H1 (cell line): ENCODE data around the gene STRN. TPM values are rescaled to one million over a fixed set of nuclear protein-coding genes. Genes with fewer than 3 reads are reported as not detected.

Source experiments
- CTCF ChIA-PET: fragments of 300-600 bp; sonication (Branson Sonifier 250); formaldehyde crosslinking; loops from one replicate; lab custom pipeline; 2021; ENCODE audit not compliant: partially characterized antibody; lab: Charles Lee
- POLR2A ChIA-PET: fragments of 300-600 bp; sonication (Branson Sonifier 250); formaldehyde crosslinking; loops from one replicate; lab custom pipeline; 2021; ENCODE audit warnings: inconsistent platforms; ENCODE audit not compliant: partially characterized antibody; lab: Charles Lee
- DNase-seq, 2 experiments: peaks; one replicate each; pipeline versions ENCODE4 v3.0.0 to v3.0.0-alpha.2; 2010 to 2022; ENCODE audit warnings: low spot score in 2 of 2, low read depth in 1 of 2, mixed read lengths in 1 of 2
- FAIRE-seq: peaks from 2 replicates; lab custom pipeline; 2011; peaks lifted over from hg19 to GRCh38; lab: Jason Lieb, UNC
- H2AFZ ChIP-seq: 2 replicates; pipeline ENCODE4 v1.8.1; 2012; ENCODE audit warnings: low read length, inconsistent platforms
- H2AK5ac ChIP-seq: 2 replicates; pipeline ENCODE4 v1.6.1; 2013; ENCODE audit warnings: low read depth, low read length
- H2BK120ac ChIP-seq: replicated peaks from 2 replicates; pipeline ENCODE3; 2013; ENCODE audit warnings: low read depth, low read length, inconsistent platforms
- H2BK12ac ChIP-seq: 2 replicates; pipeline ENCODE4 v1.6.1; 2013; ENCODE audit warnings: low read depth, low read length
- H2BK15ac ChIP-seq: 2 replicates; pipeline ENCODE4 v1.6.1; 2013; ENCODE audit warnings: low read length
- H2BK20ac ChIP-seq: 2 replicates; pipeline ENCODE4 v1.6.1; 2013; ENCODE audit warnings: low read length
- H2BK5ac ChIP-seq: 2 replicates; pipeline ENCODE4 v1.6.1; 2013; ENCODE audit warnings: low read depth, low read length
- H3K14ac ChIP-seq: 2 replicates; pipeline ENCODE4 v1.6.1; 2013; ENCODE audit warnings: inconsistent platforms; ENCODE audit not compliant: insufficient read length
- H3K18ac ChIP-seq: 2 replicates; pipeline ENCODE4 v1.6.1; 2013; ENCODE audit warnings: low read length; ENCODE audit errors: extremely low read depth
- H3K23ac ChIP-seq: 2 replicates; pipeline ENCODE4 v1.6.1; 2013; ENCODE audit warnings: inconsistent platforms; ENCODE audit not compliant: insufficient read length
- H3K23me2 ChIP-seq: 2 replicates; pipeline ENCODE4 v1.6.1; 2013; ENCODE audit warnings: low read depth, low read length
- H3K27ac ChIP-seq: 2 replicates; pipeline ENCODE4 v1.6.1; 2011; ENCODE audit warnings: low read depth, low read length, inconsistent platforms
- H3K27me3 ChIP-seq, 4 experiments: replicated peaks in 1 of 4; 1 replicate in 1 of 4; 2 replicates in 3 of 4; pipeline versions ENCODE4 v1.6.1 to v1.8.1; 2011 to 2013; ENCODE audit warnings: low read length in 3 of 4, mild to moderate bottlenecking in 3 of 4, inconsistent platforms in 2 of 4, mixed read lengths in 2 of 4, moderate library complexity in 1 of 4; ENCODE audit not compliant: control insufficient read depth in 3 of 4, insufficient read depth in 3 of 4; ENCODE audit errors: extremely low read depth in 1 of 4
- H3K36me3 ChIP-seq, 4 experiments: 2 replicates each; pipeline versions ENCODE4 v1.6.1 to v1.8.1; 2011 to 2013; ENCODE audit warnings: mild to moderate bottlenecking in 4 of 4, low read length in 3 of 4, moderate library complexity in 2 of 4, control low read depth in 1 of 4, inconsistent platforms in 1 of 4; ENCODE audit not compliant: insufficient read depth in 4 of 4, control insufficient read depth in 2 of 4
- H3K4ac ChIP-seq: replicated peaks from 2 replicates; pipeline ENCODE3; 2013; ENCODE audit warnings: low read length, low read depth, mixed read lengths, inconsistent platforms; ENCODE audit not compliant: insufficient read length
- H3K4me1 ChIP-seq, 4 experiments: replicated peaks in 1 of 4; 1 replicate in 1 of 4; 2 replicates in 3 of 4; pipeline versions ENCODE4 v1.6.1 to v1.8.1; 2011 to 2013; ENCODE audit warnings: low read length in 3 of 4, inconsistent platforms in 2 of 4, mixed read lengths in 1 of 4; ENCODE audit not compliant: insufficient read depth in 4 of 4, control insufficient read depth in 3 of 4
- H3K4me2 ChIP-seq, 2 experiments: 2 replicates each; pipeline versions ENCODE4 v1.6.1 to v1.8.1; 2011 to 2013; ENCODE audit warnings: low read depth in 2 of 2, low read length in 2 of 2, control low read depth in 1 of 2, inconsistent platforms in 1 of 2, mild to moderate bottlenecking in 1 of 2; ENCODE audit not compliant: insufficient read depth in 1 of 2
- H3K4me3 ChIP-seq, 4 experiments: fragments of 200-600, 300-600 bp in 1 of 4; sonication (generic), shearing (Covaris generic), sonication (Bioruptor Twin) in 1 of 4; 2 replicates each; pipeline versions ENCODE4 v1.5.1 to v1.8.1; 2011 to 2016; ENCODE audit warnings: low read length in 4 of 4, low read depth in 3 of 4, control low read depth in 2 of 4, inconsistent platforms in 2 of 4, mild to moderate bottlenecking in 2 of 4, mixed read lengths in 1 of 4, moderate library complexity in 1 of 4; ENCODE audit not compliant: insufficient read depth in 2 of 4; ENCODE audit errors: extremely low read depth in 1 of 4
- H3K56ac ChIP-seq: replicated peaks from 2 replicates; pipeline ENCODE3; 2013; ENCODE audit warnings: low read depth, mild to moderate bottlenecking, mixed read lengths, low read length, inconsistent platforms; ENCODE audit not compliant: insufficient read length
- H3K79me1 ChIP-seq: 2 replicates; pipeline ENCODE4 v1.6.1; 2013; ENCODE audit warnings: low read depth, low read length, control low read depth
- H3K79me2 ChIP-seq, 2 experiments: 2 replicates each; pipeline versions ENCODE4 v1.6.1 to v1.8.1; 2012 to 2013; ENCODE audit warnings: low read length in 2 of 2, mild to moderate bottlenecking in 2 of 2, inconsistent platforms in 1 of 2; ENCODE audit not compliant: insufficient read depth in 2 of 2, control insufficient read depth in 1 of 2
- H3K9ac ChIP-seq, 4 experiments: replicated peaks in 1 of 4; 1 replicate in 1 of 4; 2 replicates in 3 of 4; pipeline versions ENCODE4 v1.6.1 to v1.8.1; 2011 to 2013; ENCODE audit warnings: low read depth in 3 of 4, low read length in 3 of 4, control low read depth in 2 of 4, mild to moderate bottlenecking in 2 of 4, moderate library complexity in 2 of 4, inconsistent platforms in 1 of 4; ENCODE audit errors: extremely low read depth in 1 of 4
- H3K9me3 ChIP-seq, 2 experiments: 2 replicates each; pipeline versions ENCODE4 v1.6.1 to v1.8.1; 2012 to 2013; ENCODE audit warnings: mild to moderate bottlenecking in 2 of 2, moderate library complexity in 2 of 2, control low read depth in 1 of 2, inconsistent platforms in 1 of 2, low read depth in 1 of 2, low read length in 1 of 2, mixed read lengths in 1 of 2; ENCODE audit not compliant: insufficient read depth in 2 of 2
- H4K20me1 ChIP-seq, 2 experiments: replicated peaks in 1 of 2; 2 replicates each; pipeline versions ENCODE3 to v1.8.1; 2011 to 2013; ENCODE audit warnings: inconsistent platforms in 2 of 2, low read length in 2 of 2, mild to moderate bottlenecking in 1 of 2; ENCODE audit not compliant: insufficient read depth in 2 of 2, control insufficient read depth in 1 of 2
- H4K5ac ChIP-seq: 2 replicates; pipeline ENCODE4 v1.6.1; 2013; ENCODE audit warnings: low read length, low read depth, mixed read lengths, inconsistent platforms; ENCODE audit not compliant: insufficient read length
- H4K8ac ChIP-seq: 2 replicates; pipeline ENCODE4 v1.8.0; 2013; ENCODE audit warnings: mild to moderate bottlenecking, moderate library complexity, low read length, inconsistent platforms; ENCODE audit not compliant: insufficient read depth; ENCODE audit errors: extremely low read depth
- H4K91ac ChIP-seq: replicated peaks from 2 replicates; pipeline ENCODE3; 2013; ENCODE audit warnings: low read length, mixed read lengths, inconsistent platforms; ENCODE audit not compliant: insufficient read length
- POLR2A ChIP-seq, 2 experiments: IDR thresholded peaks; 1 replicate in 1 of 2; 2 replicates in 1 of 2; pipeline ENCODE4 v1.6.1; 2011; ENCODE audit warnings: low read depth in 2 of 2, low read length in 2 of 2, mild to moderate bottlenecking in 2 of 2; ENCODE audit errors: control extremely low read depth in 1 of 2
- SP2 ChIP-seq: IDR thresholded peaks from 2 replicates; pipeline ENCODE4 v1.6.1; 2012; ENCODE audit warnings: mild to moderate bottlenecking, low read length, inconsistent platforms
- WGBS, 2 experiments: shearing (Covaris generic) in 1 of 2; methylation state at CpG; one replicate each; pipeline versions ENCODE4 v1.1.6 to v1.1.7; 2013 to 2015; ENCODE audit warnings: low lambda C conversion rate in 2 of 2, mixed read lengths in 2 of 2, inconsistent platforms in 1 of 2, low coverage in 1 of 2, missing lambda C conversion rate in 1 of 2; ENCODE audit not compliant: insufficient replicate concordance in 2 of 2, insufficient coverage in 1 of 2, insufficient read length in 1 of 2; ENCODE audit errors: extremely low coverage in 1 of 2, missing lambda C conversion rate in 1 of 2; 5-methylcytosine and 5-hydroxymethylcytosine counted together
- polyA plus RNA-seq, 7 experiments: library from polyadenylated mRNA; depleted of rRNA in 3 of 7; stranded (reverse) in 5 of 7; unstranded in 2 of 7; fragments of >200 nt in 5 of 7; fragments of 200-250 nt in 2 of 7; gene quantifications; 1 replicate in 5 of 7; 2 replicates in 1 of 7; 4 replicates in 1 of 7; pipeline versions ENCODE4 v1.2.1 to v1.2.3, GENCODE V29; 2011 to 2013; ENCODE audit warnings: missing spikeins in 2 of 7, mixed read lengths in 2 of 7
- total RNA-seq: library from RNA; stranded (reverse); fragmentation: NEBNext Ultra II Directional; extraction: Animal tissue kit (Norgen Biotek cat#: 25700); gene quantifications from 2 replicates; pipeline ENCODE4 v1.2.1, GENCODE V29; 2021

STRN gene
- total and polyA plus RNA-seq, 2 of the 8 experiments (the other 6 are each of a cell fraction or from before 2014, with no cell fraction given): 8.3 to 47.0 TPM

GRCh38 chr2:36967236-36967876, 1.0 kb upstream of the STRN start:
- H3K27ac ChIP-seq: no peak overlapping the region
- POLR2A ChIA-PET: interaction anchor here (1.1 to 1.6 kb wide), 2 partner anchors 20 to 29 kb away, joined by 3 to 7 read pairs; no protein-coding TSS in a partner anchor

More at GRCh38 chr2:36967236-36967876, 1.0 kb upstream of the STRN start:
- Histone ChIP-seq H3K9me3 (no peaks in the 10 kb centered on the region), H4K91ac (no peak overlapping the region), H3K23ac (no peak overlapping the region), H3K27me3 (no peaks in the 10 kb centered on the region), H2BK5ac (peak overlapping the region; percentile 84; the same call in 1 of the 2 replicates), H2BK15ac (no peak overlapping the region), H3K36me3 (no peaks in the 10 kb centered on the region), H3K9ac (peak overlapping the region in 3 of 4 experiments; percentile 75 to 88 (median 79); a peak in 4 of 7 replicates), H3K79me2 (peaks cover 0 to 24% of the 10 kb centered on the region in 2 experiments; a peak in 2 of 4 replicates), H2AFZ (peak overlapping the region; percentile 94), H3K18ac (peak overlapping the region; percentile 93; the same call in 1 of the 2 replicates), H4K8ac (no peak overlapping the region), H3K23me2 (peaks cover 11% of the 10 kb centered on the region), H2BK120ac (no peak overlapping the region), H4K5ac (no peak overlapping the region), H2AK5ac (no peak overlapping the region), H2BK20ac (no peak overlapping the region), H2BK12ac (0 out of 2 replicates have a peak overlapping the region, but pooled peaks have one; percentile 53), H3K79me1 (no peaks in the 10 kb centered on the region), H3K56ac (no peak overlapping the region), H4K20me1 (no peaks in the 10 kb centered on the region), H3K4ac (no peak overlapping the region), H3K4me3 (peak overlapping the region; percentile 84 to 95 (median 90)), H3K4me2 (peak overlapping the region; percentile 79 to 95), H3K4me1 (peaks cover 4 to 12% (median 8%) of the 10 kb centered on the region in 4 experiments), H3K14ac (no peak overlapping the region)
- FAIRE-seq (no peak), DNase-seq (no peak)
- WGBS, 2 experiments: 24% methylated on average over 15 of the region's 15 CpGs; no CpG with 5 or more reads in 1 of the 2 experiments
- peak; percentile 10; the same call in 1 of the 2 replicates for TF ChIP-seq SP2
- no peak for TF ChIP-seq POLR2A (IDR thresholded peaks at IDR 0.05; ENCODE audit: control extremely low read depth in 1 of 2, low read depth in 2 of 2, low read length in 2 of 2)
- CTCF ChIA-PET: interaction anchor here (0.6 to 1.3 kb wide), 3 partner anchors 8 to 335 kb away, joined by 3 to 4 read pairs (median 3); no protein-coding TSS in a partner anchor
